Colonic mucosa (tissue), 4 donors: ENCODE results near the gene PER2. TPM values are rescaled to one million over a fixed set of nuclear protein-coding genes. Genes with fewer than 3 reads are reported as not detected.
"Not testable (repeated sequence)": the region's sequence is repeated elsewhere in the genome, so short reads cannot be mapped to it uniquely, and the experiment has no call there.

Source experiments
- DNase-seq: peaks from one replicate; pipeline ENCODE4 v3.0.0-alpha.2; 2020
- H3K27ac ChIP-seq: fragments of 200-600 bp; one replicate; pipeline ENCODE4 v1.8.0; 2021
- H3K27me3 ChIP-seq: fragments of 200-600 bp; one replicate; pipeline ENCODE4 v1.8.0; 2021
- H3K36me3 ChIP-seq: fragments of 200-600 bp; one replicate; pipeline ENCODE4 v1.8.0; 2021
- H3K4me1 ChIP-seq: fragments of 200-600 bp; one replicate; pipeline ENCODE4 v1.8.0; 2021; ENCODE audit warnings: mild to moderate bottlenecking
- H3K4me3 ChIP-seq: fragments of 200-600 bp; one replicate; pipeline ENCODE4 v1.8.0; 2021
- H3K9ac ChIP-seq, 2 donors: one replicate each; pipeline ENCODE4 v1.7.0; 2013; ENCODE audit warnings: control low read depth in 2 of 2, low read depth in 2 of 2, low read length in 2 of 2
- H3K9me3 ChIP-seq: fragments of 200-600 bp; one replicate; pipeline ENCODE4 v1.8.0; 2021
- CTCF ChIP-seq: fragments of 200-600 bp; IDR thresholded peaks from one replicate; pipeline ENCODE4 v1.8.0; 2022; ENCODE audit warnings: antibody characterized with exemption, mild to moderate bottlenecking
- intact Hi-C: fragments of 100-400 bp; cut with DNase I; formaldehyde crosslinking; loops from one replicate; pipeline ENCODE4 v1.14.1; 2022
- total RNA-seq, 2 donors: library from RNA; stranded (reverse); fragmentation: NEBNext Ultra II Directional in 1 of 2; extraction: Animal tissue kit (Norgen Biotek cat#: 25700) in 1 of 2; gene quantifications; one replicate each; pipeline ENCODE4 v1.2.1, GENCODE V29; 2021
- donor health status: healthy.
- donor health status: DM: no; HTN: no; CAD: no.
- donor health status: DM: no; HTN: no; CAD: no.

PER2 gene
- total RNA-seq, 2 donors from 2014 or later = 22.1 to 29.2 TPM

- TF ChIP-seq CTCF = no peak
- no peaks in the 10 kb centered on the region for H3K36me3 ChIP-seq
- H3K27me3 ChIP-seq = no peaks in the 10 kb centered on the region
- no peak overlapping the region for H3K9ac ChIP-seq
- no peak overlapping the region for H3K27ac ChIP-seq
- peaks cover 7% of the 10 kb centered on the region for H3K4me1 ChIP-seq
- no peaks in the 10 kb centered on the region for H3K9me3 ChIP-seq
- H3K4me3 ChIP-seq = no peak overlapping the region
- intact Hi-C loops = no loop called here
- DNase-seq = no peak
Measured at GRCh38 chr2:238325694-238326093, 37.3 kb upstream of the PER2 start.

GRCh38 chr2:238324248-238324647 is 35.8 kb upstream of the PER2 start:
- H3K4me3 ChIP-seq, intact Hi-C loops, H3K27me3 ChIP-seq, H3K36me3 ChIP-seq, H3K9ac ChIP-seq, H3K27ac ChIP-seq, H3K4me1 ChIP-seq, H3K9me3 ChIP-seq, DNase-seq: not testable (repeated sequence)

GRCh38 chr2:238322001-238322411 is 33.6 kb upstream of the PER2 start:
- H3K4me3 ChIP-seq = no peak overlapping the region
- H3K27ac ChIP-seq = no peak overlapping the region
- H3K9ac ChIP-seq = peak overlapping the region in 1 of 2 donors; percentile 12
- H3K27me3 ChIP-seq = no peaks in the 10 kb centered on the region
- H3K4me1 ChIP-seq = peaks cover 9% of the 10 kb centered on the region
- intact Hi-C loops = no loop called here
- TF ChIP-seq CTCF = no peak
- H3K9me3 ChIP-seq = no peaks in the 10 kb centered on the region
- no peak for DNase-seq
- H3K36me3 ChIP-seq = no peaks in the 10 kb centered on the region

- no peak for TF ChIP-seq CTCF
- Histone ChIP-seq H3K4me1 (peaks cover 9% of the 10 kb centered on the region), H3K9ac (peak overlapping the region; percentile 54 to 80), H3K9me3 (no peaks in the 10 kb centered on the region), H3K36me3 (no peaks in the 10 kb centered on the region), H3K27ac (no peak overlapping the region), H3K27me3 (no peaks in the 10 kb centered on the region), H3K4me3 (peak overlapping the region; percentile 68)
- intact Hi-C loops = no loop called here
- DNase-seq = no peak
Measured at GRCh38 chr2:238321467-238321866, 33.1 kb upstream of the PER2 start.

- intact Hi-C loops = no loop called here
- no peak overlapping the region for H3K27ac ChIP-seq
- no peak for DNase-seq
Measured at GRCh38 chr2:238320648-238321281, 32.4 kb upstream of the PER2 start.

More at GRCh38 chr2:238320648-238321281, 32.4 kb upstream of the PER2 start:
- peaks cover 9% of the 10 kb centered on the region for H3K4me1 ChIP-seq
- H3K9ac ChIP-seq = peak overlapping the region; percentile 54 to 80
- TF ChIP-seq CTCF = no peak
- no peaks in the 10 kb centered on the region for H3K9me3 ChIP-seq
- H3K36me3 ChIP-seq = no peaks in the 10 kb centered on the region
- H3K4me3 ChIP-seq = peak overlapping the region; percentile 68
- H3K27me3 ChIP-seq = no peaks in the 10 kb centered on the region
